GM23338 (cell line): ENCODE results near the gene MCUB. TPM values are rescaled to one million over a fixed set of nuclear protein-coding genes. Genes with fewer than 3 reads are reported as not detected.
A peak's percentile ranks its signal among the peaks of the same experiment; 100 is the strongest.

ENCODE experiments used
- ATAC-seq: fragments of 200-7000 bp; cut with Tn5 transposase; 3 replicates; pipeline ENCODE4 v1.9.1; 2020
- DNase-seq: peaks from one replicate; pipeline ENCODE4 v3.0.0-alpha.2; 2015; ENCODE audit warnings: low spot score
- H2AFZ ChIP-seq: fragments of 200-600 bp; sonication (generic); 2 replicates; pipeline ENCODE4 v1.8.0; 2016; ENCODE audit warnings: antibody characterized with exemption, mild to moderate bottlenecking, moderate library complexity
- H3F3A ChIP-seq: fragments of 200-600 bp; sonication (generic); replicated peaks from 2 replicates; pipeline ENCODE4 v1.8.0; 2017; ENCODE audit warnings: antibody characterized with exemption, mixed run types, low read depth
- H3K27ac ChIP-seq: fragments of 200-600 bp; sonication (generic); 2 replicates; pipeline ENCODE4 v1.6.1; 2016; ENCODE audit warnings: low read depth
- H3K27me3 ChIP-seq: fragments of 200-600 bp; sonication (generic); 2 replicates; pipeline ENCODE4 v1.8.0; 2016; ENCODE audit warnings: mild to moderate bottlenecking, mixed run types, moderate library complexity; ENCODE audit not compliant: insufficient read depth
- H3K36me3 ChIP-seq: fragments of 200-600 bp; sonication (generic); 2 replicates; pipeline ENCODE4 v1.8.0; 2016; ENCODE audit warnings: mild to moderate bottlenecking; ENCODE audit not compliant: insufficient read depth
- H3K4me1 ChIP-seq: fragments of 200-600 bp; sonication (generic); 2 replicates; pipeline ENCODE4 v1.8.0; 2016; ENCODE audit warnings: mild to moderate bottlenecking, moderate library complexity; ENCODE audit not compliant: insufficient read depth
- H3K4me2 ChIP-seq: fragments of 200-600 bp; sonication (generic); 2 replicates; pipeline ENCODE4 v1.7.1; 2017; ENCODE audit warnings: mixed run types
- H3K4me3 ChIP-seq: fragments of 200-600 bp; sonication (generic); 2 replicates; pipeline ENCODE4 v1.6.1; 2016; ENCODE audit warnings: mixed run types
- H3K79me2 ChIP-seq: fragments of 200-600 bp; sonication (generic); replicated peaks from 2 replicates; pipeline ENCODE4 v1.8.0; 2017; ENCODE audit warnings: mild to moderate bottlenecking; ENCODE audit not compliant: insufficient read depth
- H3K9me2 ChIP-seq: fragments of 200-600 bp; sonication (generic); 2 replicates; pipeline ENCODE4 v1.8.0; 2017; ENCODE audit not compliant: insufficient read depth
- H4K20me1 ChIP-seq: fragments of 200-600 bp; sonication (generic); replicated peaks from 2 replicates; pipeline ENCODE4 v1.8.0; 2017; ENCODE audit warnings: mild to moderate bottlenecking; ENCODE audit not compliant: insufficient read depth
- H3K27ac Mint-ChIP-seq: 2 replicates; pipeline ENCODE4 v1.8.0; 2020; ENCODE audit warnings: inconsistent platforms, mild to moderate bottlenecking, moderate library complexity, mixed read lengths
- H3K27me3 Mint-ChIP-seq: 3 replicates; pipeline ENCODE4 v1.8.0; 2022; ENCODE audit warnings: low read depth, mild to moderate bottlenecking, moderate library complexity, mixed read lengths, inconsistent platforms; ENCODE audit not compliant: insufficient read depth, poor library complexity
- H3K36me3 Mint-ChIP-seq: 3 replicates; pipeline ENCODE4 v1.8.0; 2021; ENCODE audit warnings: low read depth, mild to moderate bottlenecking, inconsistent platforms, moderate library complexity, mixed read lengths
- H3K4me1 Mint-ChIP-seq: 3 replicates; pipeline ENCODE4 v1.8.0; 2020; ENCODE audit warnings: mild to moderate bottlenecking, inconsistent platforms, mixed read lengths
- H3K4me3 Mint-ChIP-seq: 3 replicates; pipeline ENCODE4 v1.8.0; 2021; ENCODE audit warnings: moderate library complexity, mild to moderate bottlenecking, inconsistent platforms, mixed read lengths
- H3K9me3 Mint-ChIP-seq: 3 replicates; pipeline ENCODE4 v1.8.0; 2020; ENCODE audit warnings: moderate library complexity, mild to moderate bottlenecking, inconsistent platforms, mixed read lengths
- CREB1 ChIP-seq: fragments of 250-450 bp; sonication (Bioruptor Pico); IDR thresholded peaks from 2 replicates; pipeline ENCODE4 v1.5.0; 2020; ENCODE audit warnings: low read depth, mild to moderate bottlenecking, moderate library complexity
- EZH2 ChIP-seq: fragments of 200-600 bp; sonication (generic); IDR thresholded peaks from one replicate; pipeline ENCODE4 v1.8.0; 2017; ENCODE audit warnings: antibody characterized with exemption, mild to moderate bottlenecking, low read depth; ENCODE audit not compliant: unreplicated experiment
- EZH2phosphoT487 ChIP-seq: fragments of 200-600 bp; sonication (generic); IDR thresholded peaks from one replicate; pipeline ENCODE4 v1.8.1; 2018; ENCODE audit warnings: antibody characterized with exemption; ENCODE audit not compliant: unreplicated experiment
- JUNB ChIP-seq: IDR thresholded peaks from one replicate; pipeline ENCODE4 v1.6.1; 2016; ENCODE audit warnings: antibody characterized with exemption; ENCODE audit not compliant: unreplicated experiment
- NANOG ChIP-seq: IDR thresholded peaks from 2 replicates; pipeline ENCODE4 v1.6.1; 2016; ENCODE audit warnings: antibody characterized with exemption, borderline replicate concordance
- POLR2AphosphoS5 ChIP-seq: IDR thresholded peaks from 2 replicates; pipeline ENCODE4 v1.6.1; 2016; ENCODE audit warnings: antibody characterized with exemption, low read depth
- STAT1 ChIP-seq: IDR thresholded peaks from one replicate; pipeline ENCODE4 v1.6.1; 2016; ENCODE audit warnings: antibody characterized with exemption; ENCODE audit not compliant: unreplicated experiment
- ZNF114 ChIP-seq: fragments of 250-450 bp; sonication (Bioruptor Pico); IDR thresholded peaks from 2 replicates; pipeline ENCODE4 v1.5.0; 2020; ENCODE audit warnings: mild to moderate bottlenecking, moderate library complexity
- polyA plus RNA-seq: library from polyadenylated mRNA; unstranded; fragments of >200 nt; fragmentation: Nextera tagmentation; extraction: Ambion mirVana; gene quantifications from 2 replicates; pipeline ENCODE4 v1.2.1, GENCODE V29; 2016
- total RNA-seq: library from RNA; depleted of rRNA; stranded (reverse); fragments of >200 nt; shearing (Covaris generic); gene quantifications from 2 replicates; pipeline ENCODE4 v1.2.3, GENCODE V29; 2014
- TF ChIP-seq, protein P1 (sequence below): IDR thresholded peaks from one replicate; pipeline ENCODE4 v1.6.1; 2018; ENCODE audit warnings: antibody characterized with exemption; ENCODE audit not compliant: unreplicated experiment
- TF ChIP-seq, protein P2 (sequence below), 2 experiments: fragments of 200-600 bp in 1 of 2; sonication (generic) in 1 of 2; conservative IDR thresholded peaks; 2 replicates each; pipeline versions ENCODE4 v1.5.1 to v1.6.1; 2016 to 2017; ENCODE audit warnings: antibody characterized with exemption in 2 of 2, low read depth in 2 of 2, mild to moderate bottlenecking in 2 of 2, moderate library complexity in 1 of 2
- TF ChIP-seq, protein P3 (sequence below): IDR thresholded peaks from 2 replicates; pipeline ENCODE4 v1.6.1; 2016; ENCODE audit warnings: antibody characterized with exemption

MCUB gene
- total and polyA plus RNA-seq, 2 experiments from 2014 or later: 21.7 to 97.9 TPM

DNA sequence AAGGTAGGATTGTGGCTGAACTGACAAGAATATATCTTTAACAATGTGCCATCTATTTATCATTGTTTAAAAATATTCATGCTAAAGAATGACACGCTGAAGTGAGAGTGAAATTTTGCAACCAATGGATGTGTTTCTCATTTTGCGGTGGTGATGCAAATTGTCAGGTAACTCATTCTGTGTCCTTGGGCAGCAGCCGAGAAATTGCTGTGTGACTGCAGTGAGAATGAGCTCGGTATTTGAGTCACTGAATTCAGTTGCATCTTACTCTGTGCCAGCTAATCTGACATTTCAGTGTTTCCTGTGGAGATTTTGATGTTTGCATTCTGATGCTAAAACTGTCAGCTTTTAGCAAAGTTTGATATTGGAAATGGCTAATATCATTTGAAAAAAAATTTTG lies 28.1 kb downstream of the MCUB start:
- Histone ChIP-seq H3K27me3 (no peaks in the 10 kb centered on the region), H4K20me1 (no peaks in the 10 kb centered on the region), H3F3A (no peaks in the 10 kb centered on the region), H3K79me2 (peaks cover 23% of the 10 kb centered on the region), H3K4me2 (no peak overlapping the region), H2AFZ (no peak overlapping the region), H3K36me3 (no peaks in the 10 kb centered on the region), H3K9me2 (no peaks in the 10 kb centered on the region), H3K27ac (no peak overlapping the region), H3K4me1 (peaks cover 10% of the 10 kb centered on the region), H3K4me3 (no peak overlapping the region)
- no peak for DNase-seq
- Mint-ChIP-seq H3K4me1 (peaks cover 8% of the 10 kb centered on the region), H3K9me3 (peaks cover 23% of the 10 kb centered on the region), H3K36me3 (peaks cover 17% of the 10 kb centered on the region), H3K27ac (no peak overlapping the region), H3K4me3 (no peak overlapping the region), H3K27me3 (peaks cover 4% of the 10 kb centered on the region)
- no peak for ATAC-seq
- TF ChIP-seq, protein P1, sequence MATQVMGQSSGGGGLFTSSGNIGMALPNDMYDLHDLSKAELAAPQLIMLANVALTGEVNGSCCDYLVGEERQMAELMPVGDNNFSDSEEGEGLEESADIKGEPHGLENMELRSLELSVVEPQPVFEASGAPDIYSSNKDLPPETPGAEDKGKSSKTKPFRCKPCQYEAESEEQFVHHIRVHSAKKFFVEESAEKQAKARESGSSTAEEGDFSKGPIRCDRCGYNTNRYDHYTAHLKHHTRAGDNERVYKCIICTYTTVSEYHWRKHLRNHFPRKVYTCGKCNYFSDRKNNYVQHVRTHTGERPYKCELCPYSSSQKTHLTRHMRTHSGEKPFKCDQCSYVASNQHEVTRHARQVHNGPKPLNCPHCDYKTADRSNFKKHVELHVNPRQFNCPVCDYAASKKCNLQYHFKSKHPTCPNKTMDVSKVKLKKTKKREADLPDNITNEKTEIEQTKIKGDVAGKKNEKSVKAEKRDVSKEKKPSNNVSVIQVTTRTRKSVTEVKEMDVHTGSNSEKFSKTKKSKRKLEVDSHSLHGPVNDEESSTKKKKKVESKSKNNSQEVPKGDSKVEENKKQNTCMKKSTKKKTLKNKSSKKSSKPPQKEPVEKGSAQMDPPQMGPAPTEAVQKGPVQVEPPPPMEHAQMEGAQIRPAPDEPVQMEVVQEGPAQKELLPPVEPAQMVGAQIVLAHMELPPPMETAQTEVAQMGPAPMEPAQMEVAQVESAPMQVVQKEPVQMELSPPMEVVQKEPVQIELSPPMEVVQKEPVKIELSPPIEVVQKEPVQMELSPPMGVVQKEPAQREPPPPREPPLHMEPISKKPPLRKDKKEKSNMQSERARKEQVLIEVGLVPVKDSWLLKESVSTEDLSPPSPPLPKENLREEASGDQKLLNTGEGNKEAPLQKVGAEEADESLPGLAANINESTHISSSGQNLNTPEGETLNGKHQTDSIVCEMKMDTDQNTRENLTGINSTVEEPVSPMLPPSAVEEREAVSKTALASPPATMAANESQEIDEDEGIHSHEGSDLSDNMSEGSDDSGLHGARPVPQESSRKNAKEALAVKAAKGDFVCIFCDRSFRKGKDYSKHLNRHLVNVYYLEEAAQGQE: no peak
- no peak for TF ChIP-seq STAT1
- no peak for TF ChIP-seq POLR2AphosphoS5
- no peak for TF ChIP-seq CREB1
- no peak for TF ChIP-seq EZH2phosphoT487

DNA sequence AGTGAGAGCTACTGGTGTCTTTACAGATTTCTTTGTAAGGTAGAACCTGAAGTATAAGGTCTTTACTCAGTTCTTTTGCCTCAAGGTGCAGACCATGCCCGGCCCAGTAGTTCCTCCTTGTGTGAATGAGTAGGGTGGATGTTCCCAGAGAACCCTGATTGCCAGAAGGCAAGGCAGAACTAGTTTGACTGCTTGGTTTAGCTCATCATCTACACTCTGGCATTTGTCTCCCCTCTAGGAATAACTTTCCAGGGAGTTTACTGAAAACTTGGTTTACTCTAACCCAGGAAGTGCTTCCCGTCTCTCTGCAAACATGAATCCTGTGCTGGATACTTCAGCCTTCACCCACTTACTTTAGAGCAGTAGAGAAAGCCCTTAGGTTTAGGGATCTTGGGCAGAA lies 29.1 kb downstream of the MCUB start:
- Histone ChIP-seq H3K9me2 (no peaks in the 10 kb centered on the region), H4K20me1 (no peaks in the 10 kb centered on the region; the same call in 1 of the 2 replicates), H3K4me2 (0 out of 2 replicates have a peak overlapping the region, but pooled peaks have one; percentile 9), H3K27me3 (no peaks in the 10 kb centered on the region), H2AFZ (no peak overlapping the region), H3K27ac (no peak overlapping the region), H3K4me3 (no peak overlapping the region), H3K79me2 (peaks cover 19% of the 10 kb centered on the region), H3K4me1 (peaks cover 10% of the 10 kb centered on the region), H3K36me3 (no peaks in the 10 kb centered on the region), H3F3A (no peaks in the 10 kb centered on the region)
- H3K9me3 Mint-ChIP-seq: peaks cover 17% of the 10 kb centered on the region
- H3K4me3 Mint-ChIP-seq: no peak overlapping the region
- H3K36me3 Mint-ChIP-seq: peaks cover 12% of the 10 kb centered on the region
- no peak for DNase-seq
- ATAC-seq: peak; percentile 37; the same call in 2 of the 3 replicates
- peaks cover 4% of the 10 kb centered on the region for H3K27me3 Mint-ChIP-seq
- H3K4me1 Mint-ChIP-seq: peaks cover 8% of the 10 kb centered on the region
- no peak overlapping the region for H3K27ac Mint-ChIP-seq
- TF ChIP-seq JUNB (no peak), EZH2phosphoT487 (no peak), STAT1 (no peak), ZNF114 (CRISPR knock-in tag) (no peak), NANOG (no peak), CREB1 (no peak), POLR2AphosphoS5 (no peak), EZH2 (no peak)
- TF ChIP-seq, protein P2, sequence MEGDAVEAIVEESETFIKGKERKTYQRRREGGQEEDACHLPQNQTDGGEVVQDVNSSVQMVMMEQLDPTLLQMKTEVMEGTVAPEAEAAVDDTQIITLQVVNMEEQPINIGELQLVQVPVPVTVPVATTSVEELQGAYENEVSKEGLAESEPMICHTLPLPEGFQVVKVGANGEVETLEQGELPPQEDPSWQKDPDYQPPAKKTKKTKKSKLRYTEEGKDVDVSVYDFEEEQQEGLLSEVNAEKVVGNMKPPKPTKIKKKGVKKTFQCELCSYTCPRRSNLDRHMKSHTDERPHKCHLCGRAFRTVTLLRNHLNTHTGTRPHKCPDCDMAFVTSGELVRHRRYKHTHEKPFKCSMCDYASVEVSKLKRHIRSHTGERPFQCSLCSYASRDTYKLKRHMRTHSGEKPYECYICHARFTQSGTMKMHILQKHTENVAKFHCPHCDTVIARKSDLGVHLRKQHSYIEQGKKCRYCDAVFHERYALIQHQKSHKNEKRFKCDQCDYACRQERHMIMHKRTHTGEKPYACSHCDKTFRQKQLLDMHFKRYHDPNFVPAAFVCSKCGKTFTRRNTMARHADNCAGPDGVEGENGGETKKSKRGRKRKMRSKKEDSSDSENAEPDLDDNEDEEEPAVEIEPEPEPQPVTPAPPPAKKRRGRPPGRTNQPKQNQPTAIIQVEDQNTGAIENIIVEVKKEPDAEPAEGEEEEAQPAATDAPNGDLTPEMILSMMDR (conservative IDR thresholded peaks at IDR 0.05; ENCODE audit: low read depth in 2 of 2): no peak
- TF ChIP-seq, protein P1: no peak
- TF ChIP-seq, protein P3, sequence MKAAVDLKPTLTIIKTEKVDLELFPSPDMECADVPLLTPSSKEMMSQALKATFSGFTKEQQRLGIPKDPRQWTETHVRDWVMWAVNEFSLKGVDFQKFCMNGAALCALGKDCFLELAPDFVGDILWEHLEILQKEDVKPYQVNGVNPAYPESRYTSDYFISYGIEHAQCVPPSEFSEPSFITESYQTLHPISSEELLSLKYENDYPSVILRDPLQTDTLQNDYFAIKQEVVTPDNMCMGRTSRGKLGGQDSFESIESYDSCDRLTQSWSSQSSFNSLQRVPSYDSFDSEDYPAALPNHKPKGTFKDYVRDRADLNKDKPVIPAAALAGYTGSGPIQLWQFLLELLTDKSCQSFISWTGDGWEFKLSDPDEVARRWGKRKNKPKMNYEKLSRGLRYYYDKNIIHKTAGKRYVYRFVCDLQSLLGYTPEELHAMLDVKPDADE: no peak
